ENCODE results near the gene CHRNB4.

Gene CHRNB4

GRCh38 chr15:78605680-78606079 is 35.3 kb downstream of the CHRNB4 start:
- no peak overlapping the region for H3K4me3 ChIP-seq (ENCODE audit: control insufficient read depth, low read depth, low read length)
- DNase-seq (ENCODE audit: low read depth), result no peak
- TF ChIP-seq CTCF (IDR thresholded peaks at IDR 0.05; ENCODE audit: control insufficient read depth, insufficient read depth, low read depth, low read length, missing control alignments), result no peak

GRCh38 chr15:78605201-78605600 is 35.8 kb downstream of the CHRNB4 start:
- no peak for DNase-seq (ENCODE audit: low read depth)
- no peak for TF ChIP-seq CTCF (IDR thresholded peaks at IDR 0.05; ENCODE audit: control insufficient read depth, insufficient read depth, low read depth, low read length, missing control alignments)
- H3K4me3 ChIP-seq (ENCODE audit: control insufficient read depth, low read depth, low read length), result no peak overlapping the region

- no peak for DNase-seq (ENCODE audit: low read depth)
- TF ChIP-seq CTCF (IDR thresholded peaks at IDR 0.05; ENCODE audit: control insufficient read depth, insufficient read depth, low read depth, low read length, missing control alignments), result no peak
- no peak overlapping the region for H3K4me3 ChIP-seq (ENCODE audit: control insufficient read depth, low read depth, low read length)
These were observed 36.6 kb downstream of the CHRNB4 start for GRCh38 chr15:78604420-78604819.

- TF ChIP-seq CTCF (IDR thresholded peaks at IDR 0.05; ENCODE audit: control insufficient read depth, insufficient read depth, low read depth, low read length, missing control alignments), result no peak
- DNase-seq (ENCODE audit: low read depth), result no peak
- H3K4me3 ChIP-seq (ENCODE audit: control insufficient read depth, low read depth, low read length), result no peak overlapping the region
These were observed 37.5 kb downstream of the CHRNB4 start for GRCh38 chr15:78603467-78603866.

DNA sequence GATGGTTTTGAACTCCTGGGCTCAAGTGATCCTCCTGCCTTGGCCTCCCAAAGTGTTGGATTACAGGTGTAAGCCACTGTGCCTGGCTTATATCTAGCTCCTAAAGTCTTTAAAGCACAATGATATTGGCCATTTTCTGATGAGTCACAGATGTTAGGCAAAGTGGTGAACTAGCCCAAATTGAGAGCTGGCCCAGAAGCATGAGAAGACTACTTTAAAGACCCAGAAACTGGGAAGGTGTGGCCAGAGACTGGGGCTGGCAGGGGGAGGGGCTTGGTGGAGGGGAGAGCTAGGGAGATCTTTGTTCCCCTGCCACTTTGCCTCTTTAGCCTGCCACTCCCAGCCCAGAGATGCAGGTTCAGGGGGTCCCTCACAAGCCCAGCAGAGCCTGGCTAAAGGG is 41.8 kb downstream of the CHRNB4 start:
- TF ChIP-seq CTCF (IDR thresholded peaks at IDR 0.05; ENCODE audit: control insufficient read depth, insufficient read depth, low read depth, low read length, missing control alignments), result no peak
- no peak overlapping the region for H3K4me3 ChIP-seq (ENCODE audit: control insufficient read depth, low read depth, low read length)
- DNase-seq (ENCODE audit: low read depth), result no peak

DNA sequence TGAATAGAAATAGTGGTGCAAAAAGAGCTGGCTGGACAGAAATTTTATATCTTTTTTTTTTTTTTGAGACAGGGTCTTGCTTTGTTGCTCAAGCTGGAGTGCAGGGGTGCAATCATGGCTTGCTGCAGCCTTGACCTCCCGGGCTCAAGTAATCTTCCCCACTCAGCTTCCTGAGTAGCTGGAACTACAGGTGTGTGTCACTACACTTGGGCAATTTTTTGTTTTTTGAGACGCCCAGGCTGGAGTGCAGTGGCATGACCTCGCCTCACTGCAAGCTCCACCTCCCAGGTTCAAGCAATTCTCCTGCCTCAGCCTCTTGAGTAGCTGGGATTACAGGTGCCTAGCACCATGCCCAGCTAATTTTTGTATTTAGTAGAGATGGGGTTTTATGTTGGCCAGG is 42.7 kb downstream of the CHRNB4 start:
- DNase-seq (ENCODE audit: low read depth), result no peak
- no peak for TF ChIP-seq CTCF (IDR thresholded peaks at IDR 0.05; ENCODE audit: control insufficient read depth, insufficient read depth, low read depth, low read length, missing control alignments)
- no peak overlapping the region for H3K4me3 ChIP-seq (ENCODE audit: control insufficient read depth, low read depth, low read length)

DNA sequence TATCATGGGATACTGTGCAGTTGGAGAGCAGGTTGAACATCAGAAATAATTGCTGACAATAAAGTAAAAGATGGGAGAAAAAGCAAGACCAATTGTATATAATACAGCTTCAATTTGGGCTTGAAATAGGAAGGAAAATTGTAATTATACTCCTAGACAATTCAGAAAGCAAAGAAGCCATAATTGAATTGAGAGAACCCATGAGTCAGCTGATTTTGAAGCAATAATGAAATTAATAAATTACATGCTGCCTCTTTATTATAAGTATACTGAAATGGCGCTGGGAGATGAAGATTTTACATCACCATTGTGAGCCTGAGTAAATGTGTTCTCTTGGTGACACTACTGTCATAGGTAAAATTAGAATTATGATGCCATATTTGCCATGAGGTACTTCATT is 43.4 kb downstream of the CHRNB4 start:
- no peak overlapping the region for H3K4me3 ChIP-seq (ENCODE audit: control insufficient read depth, low read depth, low read length)
- TF ChIP-seq CTCF (IDR thresholded peaks at IDR 0.05; ENCODE audit: control insufficient read depth, insufficient read depth, low read depth, low read length, missing control alignments), result no peak
- no peak for DNase-seq (ENCODE audit: low read depth)
